Activated CD4-positive, alpha-beta T cell treated with anti-CD3 and anti-CD28 coated beads, Interleukin-2, amount 50 U/mL, for 4 hours (primary cell): Measurements from ENCODE around the gene CLIC3.
A peak's percentile ranks its signal among the peaks of the same experiment; 100 is the strongest.

ENCODE experiments used
- DNase-seq, 2 experiments: peaks; one replicate each; pipeline ENCODE4 v3.0.0-alpha.2; 2020

CLIC3 gene

GRCh38 chr9:136950656-136951276 is 45.6 kb downstream of the CLIC3 start:
- DNase-seq, result no peak

- DNase-seq, result peak; percentile 96
These were observed 46.3 kb downstream of the CLIC3 start for GRCh38 chr9:136949817-136950655.

- DNase-seq, result no peak
These were observed 47.0 kb downstream of the CLIC3 start for GRCh38 chr9:136949239-136949816.

- DNase-seq, result no peak
These were observed 48.3 kb downstream of the CLIC3 start for GRCh38 chr9:136947955-136948510.

GRCh38 chr9:136947028-136947891 is 49.1 kb downstream of the CLIC3 start:
- no peak for DNase-seq

- DNase-seq, result no peak
These were observed 49.9 kb downstream of the CLIC3 start for GRCh38 chr9:136946228-136947027.

GRCh38 chr9:136945333-136946227 is 50.8 kb downstream of the CLIC3 start:
- no peak for DNase-seq
